A549 (cell line): Measurements from ENCODE around the gene ROBO3. TPM values are rescaled to one million over a fixed set of nuclear protein-coding genes. Genes with fewer than 3 reads are reported as not detected.

ENCODE experiments used
- ATAC-seq, 2 experiments: fragments of 200-7000 bp in 1 of 2; fragments of >200 bp in 1 of 2; cut with Nextera tagmentation in 1 of 2; cut with Tn5 transposase in 1 of 2; 3 replicates each; pipeline versions ENCODE4 v1.8.0 to v1.9.1; 2018 to 2020; ENCODE audit warnings: mild to moderate bottlenecking in 1 of 2, moderate library complexity in 1 of 2
- CTCF ChIA-PET: fragments of 300-600 bp; sonication (Branson Sonifier 250); formaldehyde crosslinking; extraction: SDS; loops from one replicate; lab custom pipeline; 2021; ENCODE audit warnings: antibody characterized with exemption, inconsistent platforms; lab: Yijun Ruan, JAX
- POLR2A ChIA-PET: fragments of 350-600 bp; formaldehyde crosslinking; extraction: SDS; loops from one replicate; lab custom pipeline; 2021; ENCODE audit warnings: antibody characterized with exemption, inconsistent platforms; lab: Yijun Ruan, JAX
- DNase-seq, 2 experiments: peaks; one replicate each; pipeline versions ENCODE4 v3.0.0 to v3.0.0-alpha.2; 2011 to 2016; ENCODE audit warnings: low read depth in 1 of 2, low spot score in 1 of 2
- FAIRE-seq: peaks from 2 replicates; lab custom pipeline; 2011; peaks lifted over from hg19 to GRCh38; lab: Jason Lieb, UNC
- H3K27ac ChIP-seq, 2 experiments: fragments of >200 bp; sonication (Bioruptor Twin); formaldehyde crosslinking; 3 replicates each; pipeline ENCODE4 v1.5.1; 2016 to 2017
- H3K4me1 ChIP-seq: fragments of >200 bp; sonication (Bioruptor Twin); formaldehyde crosslinking; 3 replicates; pipeline ENCODE4 v1.6.1; 2016
- H3K4me2 ChIP-seq: fragments of >200 bp; sonication (Bioruptor Twin); formaldehyde crosslinking; 3 replicates; pipeline ENCODE4 v1.6.1; 2016
- H3K4me3 ChIP-seq: fragments of >200 bp; sonication (Bioruptor Twin); formaldehyde crosslinking; 3 replicates; pipeline ENCODE4 v1.5.1; 2016
- H3K9me3 ChIP-seq: fragments of >200 bp; sonication (Bioruptor Twin); formaldehyde crosslinking; 3 replicates; pipeline ENCODE4 v1.6.1; 2016
- CBX8 ChIP-seq: fragments of 200-600 bp; sonication (generic); IDR thresholded peaks from 2 replicates; pipeline ENCODE4 v1.6.1; 2016
- CEBPB ChIP-seq, 2 experiments: fragments of >200 bp in 1 of 2; sonication (Bioruptor Twin) in 1 of 2; formaldehyde crosslinking in 1 of 2; IDR thresholded peaks; 2 replicates each; pipeline ENCODE4 v1.6.1; 2012 to 2016
- EP300 ChIP-seq, 2 experiments: fragments of >200 bp; sonication (Bioruptor Twin); formaldehyde crosslinking; IDR thresholded peaks; 2 replicates in 1 of 2; 3 replicates in 1 of 2; pipeline ENCODE4 v1.6.1; 2016 to 2017
- GATA3 ChIP-seq: IDR thresholded peaks from 2 replicates; pipeline ENCODE4 v1.6.1; 2012; ENCODE audit warnings: borderline replicate concordance
- HDAC2 ChIP-seq: fragments of 200-600 bp; sonication (generic); IDR thresholded peaks from 2 replicates; pipeline ENCODE4 v1.6.1; 2016
- HES2 ChIP-seq: fragments of >200 bp; sonication (Bioruptor Twin); formaldehyde crosslinking; IDR thresholded peaks from 2 replicates; pipeline ENCODE4 v1.6.1; 2016
- HOXB13 ChIP-seq: fragments of 250-450 bp; sonication (Bioruptor Pico); IDR thresholded peaks from 2 replicates; pipeline ENCODE4 v1.5.0; 2020; ENCODE audit warnings: low read depth, mild to moderate bottlenecking, moderate library complexity
- NPAS2 ChIP-seq: fragments of 250-450 bp; sonication (Bioruptor Pico); IDR thresholded peaks from 2 replicates; pipeline ENCODE4 v1.8.0; 2022; ENCODE audit warnings: mild to moderate bottlenecking, moderate library complexity, borderline replicate concordance
- PHF8 ChIP-seq: fragments of 200-600 bp; sonication (generic); IDR thresholded peaks from 2 replicates; pipeline ENCODE4 v1.6.1; 2016; ENCODE audit warnings: low read depth, mild to moderate bottlenecking, antibody characterized with exemption, moderate library complexity, borderline replicate concordance
- POLR2A ChIP-seq: IDR thresholded peaks from 2 replicates; pipeline ENCODE4 v1.6.1; 2012; ENCODE audit warnings: mild to moderate bottlenecking, low read length
- RARB ChIP-seq: fragments of 250-450 bp; sonication (Bioruptor Pico); IDR thresholded peaks from 2 replicates; pipeline ENCODE4 v1.8.0; 2021; ENCODE audit warnings: mild to moderate bottlenecking, moderate library complexity
- TFCP2L1 ChIP-seq: fragments of 250-450 bp; sonication (Bioruptor Pico); IDR thresholded peaks from 2 replicates; pipeline ENCODE4 v1.5.0; 2021; ENCODE audit warnings: mild to moderate bottlenecking
- WGBS: methylation state at CpG from one replicate; pipeline ENCODE4 v1.1.6; 2017; ENCODE audit errors: missing lambda C conversion rate; 5-methylcytosine and 5-hydroxymethylcytosine counted together
- polyA plus RNA-seq, 4 experiments: library from polyadenylated mRNA; depleted of rRNA in 3 of 4; stranded (reverse); fragments of >200 nt; fragmentation: RNase III in 1 of 4; extraction: RNeasy Plus Mini Kit Qiagen cat#74134 plus additional on column Dnase treatment in 1 of 4; gene quantifications; 2 replicates in 3 of 4; 3 replicates in 1 of 4; pipeline ENCODE4 v1.2.3, GENCODE V29; 2011 to 2017
- TF ChIP-seq, protein P1 (sequence below): fragments of 450-650 bp; IDR thresholded peaks from 2 replicates; pipeline ENCODE4 v1.6.1; 2014; ENCODE audit warnings: antibody characterized with exemption
- TF ChIP-seq, protein P2 (sequence below): fragments of >200 bp; sonication (Bioruptor Twin); formaldehyde crosslinking; IDR thresholded peaks from 3 replicates; pipeline ENCODE4 v1.6.1; 2016
- TF ChIP-seq, protein P3 (sequence below): fragments of >200 bp; sonication (Bioruptor Twin); formaldehyde crosslinking; IDR thresholded peaks from 3 replicates; pipeline ENCODE4 v1.5.1; 2016
- TF ChIP-seq, protein P4 (sequence below): fragments of 150-350 bp; IDR thresholded peaks from 2 replicates; pipeline ENCODE4 v1.6.1; 2014; ENCODE audit warnings: low read depth, mild to moderate bottlenecking, low read length

The ROBO3 gene
- polyA plus RNA-seq, 2 of the 4 experiments (the other 2 are of a cell fraction), result 2.1 to 2.8 TPM

GRCh38 chr11:124915541-124916369 lies 50.5 kb downstream of the ROBO3 start:
- TF ChIP-seq TFCP2L1 (no peak), HOXB13 (CRISPR knock-in tag) (no peak), PHF8 (no peak), CBX8 (no peak), HES2 (no peak), CEBPB (IDR thresholded peaks at IDR 0.05) (no peak), RARB (no peak), EP300 (IDR thresholded peaks at IDR 0.05) (no peak), POLR2A (no peak), GATA3 (no peak), HDAC2 (no peak)
- TF ChIP-seq, protein P1, sequence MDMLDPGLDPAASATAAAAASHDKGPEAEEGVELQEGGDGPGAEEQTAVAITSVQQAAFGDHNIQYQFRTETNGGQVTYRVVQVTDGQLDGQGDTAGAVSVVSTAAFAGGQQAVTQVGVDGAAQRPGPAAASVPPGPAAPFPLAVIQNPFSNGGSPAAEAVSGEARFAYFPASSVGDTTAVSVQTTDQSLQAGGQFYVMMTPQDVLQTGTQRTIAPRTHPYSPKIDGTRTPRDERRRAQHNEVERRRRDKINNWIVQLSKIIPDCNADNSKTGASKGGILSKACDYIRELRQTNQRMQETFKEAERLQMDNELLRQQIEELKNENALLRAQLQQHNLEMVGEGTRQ, result no peak
- TF ChIP-seq, protein P2, sequence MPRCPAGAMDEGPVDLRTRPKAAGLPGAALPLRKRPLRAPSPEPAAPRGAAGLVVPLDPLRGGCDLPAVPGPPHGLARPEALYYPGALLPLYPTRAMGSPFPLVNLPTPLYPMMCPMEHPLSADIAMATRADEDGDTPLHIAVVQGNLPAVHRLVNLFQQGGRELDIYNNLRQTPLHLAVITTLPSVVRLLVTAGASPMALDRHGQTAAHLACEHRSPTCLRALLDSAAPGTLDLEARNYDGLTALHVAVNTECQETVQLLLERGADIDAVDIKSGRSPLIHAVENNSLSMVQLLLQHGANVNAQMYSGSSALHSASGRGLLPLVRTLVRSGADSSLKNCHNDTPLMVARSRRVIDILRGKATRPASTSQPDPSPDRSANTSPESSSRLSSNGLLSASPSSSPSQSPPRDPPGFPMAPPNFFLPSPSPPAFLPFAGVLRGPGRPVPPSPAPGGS, result no peak
- no peak overlapping the region for H3K4me3 ChIP-seq
- DNase-seq (no peak), FAIRE-seq (no peak), ATAC-seq (no peak)
- H3K4me2 ChIP-seq, result no peak overlapping the region
- WGBS, result 10% methylated on average over 2 of the region's 3 CpGs
- no peaks in the 10 kb centered on the region for H3K4me1 ChIP-seq
- H3K9me3 ChIP-seq, result no peaks in the 10 kb centered on the region; the same call in 2 of the 3 replicates
- no peak overlapping the region for H3K27ac ChIP-seq
- ChIA-PET CTCF (interaction anchor here (1.3 to 1.4 kb wide), 2 partner anchors 18 to 40 kb away, joined by 4 read pairs; partner anchors contain the start of gene ROBO4), POLR2A (no interaction called here)

GRCh38 chr11:124916370-124916710 lies 51.1 kb downstream of the ROBO3 start:
- DNase-seq (no peak), ATAC-seq (no peak), FAIRE-seq (no peak)
- H3K27ac ChIP-seq, result no peak overlapping the region
- ChIA-PET CTCF (interaction anchor here (1.0 to 1.4 kb wide), 3 partner anchors 11 to 40 kb away, joined by 3 to 4 read pairs (median 4); partner anchors contain the start of gene ROBO4), POLR2A (no interaction called here)
- no peaks in the 10 kb centered on the region for H3K4me1 ChIP-seq
- H3K9me3 ChIP-seq, result no peaks in the 10 kb centered on the region
- TF ChIP-seq PHF8 (no peak), TFCP2L1 (no peak), HOXB13 (CRISPR knock-in tag) (no peak), NPAS2 (CRISPR knock-in tag) (no peak), HES2 (no peak), RARB (no peak)
- TF ChIP-seq, protein P3, sequence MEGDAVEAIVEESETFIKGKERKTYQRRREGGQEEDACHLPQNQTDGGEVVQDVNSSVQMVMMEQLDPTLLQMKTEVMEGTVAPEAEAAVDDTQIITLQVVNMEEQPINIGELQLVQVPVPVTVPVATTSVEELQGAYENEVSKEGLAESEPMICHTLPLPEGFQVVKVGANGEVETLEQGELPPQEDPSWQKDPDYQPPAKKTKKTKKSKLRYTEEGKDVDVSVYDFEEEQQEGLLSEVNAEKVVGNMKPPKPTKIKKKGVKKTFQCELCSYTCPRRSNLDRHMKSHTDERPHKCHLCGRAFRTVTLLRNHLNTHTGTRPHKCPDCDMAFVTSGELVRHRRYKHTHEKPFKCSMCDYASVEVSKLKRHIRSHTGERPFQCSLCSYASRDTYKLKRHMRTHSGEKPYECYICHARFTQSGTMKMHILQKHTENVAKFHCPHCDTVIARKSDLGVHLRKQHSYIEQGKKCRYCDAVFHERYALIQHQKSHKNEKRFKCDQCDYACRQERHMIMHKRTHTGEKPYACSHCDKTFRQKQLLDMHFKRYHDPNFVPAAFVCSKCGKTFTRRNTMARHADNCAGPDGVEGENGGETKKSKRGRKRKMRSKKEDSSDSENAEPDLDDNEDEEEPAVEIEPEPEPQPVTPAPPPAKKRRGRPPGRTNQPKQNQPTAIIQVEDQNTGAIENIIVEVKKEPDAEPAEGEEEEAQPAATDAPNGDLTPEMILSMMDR, result no peak
- TF ChIP-seq, protein P4, sequence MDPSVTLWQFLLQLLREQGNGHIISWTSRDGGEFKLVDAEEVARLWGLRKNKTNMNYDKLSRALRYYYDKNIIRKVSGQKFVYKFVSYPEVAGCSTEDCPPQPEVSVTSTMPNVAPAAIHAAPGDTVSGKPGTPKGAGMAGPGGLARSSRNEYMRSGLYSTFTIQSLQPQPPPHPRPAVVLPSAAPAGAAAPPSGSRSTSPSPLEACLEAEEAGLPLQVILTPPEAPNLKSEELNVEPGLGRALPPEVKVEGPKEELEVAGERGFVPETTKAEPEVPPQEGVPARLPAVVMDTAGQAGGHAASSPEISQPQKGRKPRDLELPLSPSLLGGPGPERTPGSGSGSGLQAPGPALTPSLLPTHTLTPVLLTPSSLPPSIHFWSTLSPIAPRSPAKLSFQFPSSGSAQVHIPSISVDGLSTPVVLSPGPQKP, result no peak
- H3K4me3 ChIP-seq, result no peak overlapping the region
- no peak overlapping the region for H3K4me2 ChIP-seq
